Esophagus muscularis mucosa (tissue), 3 donors: Measurements from ENCODE around the gene SEC31A.

ENCODE experiments used
- CTCF ChIP-seq, 3 experiments: fragments of 200-600 bp in 2 of 3; fragments of 450-650 bp in 1 of 3; sonication (generic) in 2 of 3; IDR thresholded peaks; one replicate each; pipeline ENCODE4 v1.5.1; 2017 to 2019; ENCODE audit warnings: antibody characterized with exemption in 3 of 3, mild to moderate bottlenecking in 2 of 3, moderate library complexity in 1 of 3
- POLR2A ChIP-seq: fragments of 450-650 bp; IDR thresholded peaks from one replicate; pipeline ENCODE4 v1.6.1; 2017; ENCODE audit warnings: antibody characterized with exemption, moderate library complexity, mild to moderate bottlenecking, low read depth
- POLR2AphosphoS5 ChIP-seq, 2 donors: sonication (generic); formaldehyde crosslinking; IDR thresholded peaks; one replicate each; pipeline ENCODE4 v1.6.1; 2017; ENCODE audit warnings: antibody characterized with exemption in 2 of 2

- TF ChIP-seq CTCF (IDR thresholded peaks at IDR 0.05), result no peak
- no peak for TF ChIP-seq POLR2A
- no peak for TF ChIP-seq POLR2AphosphoS5 (IDR thresholded peaks at IDR 0.05)
Measured at GRCh38 chr4:82777857-82778525, 113.0 kb downstream of the SEC31A start.
